B cell (primary cell): Measurements from ENCODE around the gene TNRC6C. TPM values are rescaled to one million over a fixed set of nuclear protein-coding genes. Genes with fewer than 3 reads are reported as not detected.

Experiments used
- ATAC-seq: fragments of 200-7000 bp; cut with Tn5 transposase; one replicate; pipeline ENCODE4 v1.10.0; 2021; ENCODE audit warnings: low read depth, mild to moderate bottlenecking, moderate number of reproducible peaks, moderate library complexity
- CTCF ChIA-PET: fragments of 350-600 bp; sonication (Branson Sonifier 250); formaldehyde crosslinking; loops from one replicate; lab custom pipeline; 2021; ENCODE audit warnings: antibody characterized with exemption, inconsistent platforms; lab: Charles Lee
- POLR2A ChIA-PET: fragments of 350-600 bp; sonication (Branson Sonifier 250); formaldehyde crosslinking; loops from one replicate; lab custom pipeline; 2021; ENCODE audit warnings: antibody characterized with exemption; lab: Charles Lee
- DNase-seq: peaks from one replicate; pipeline ENCODE4 v3.0.0; 2013
- H2AFZ ChIP-seq: 2 replicates; pipeline ENCODE4 v1.6.1; 2012; ENCODE audit warnings: mild to moderate bottlenecking, low read depth, low read length; ENCODE audit not compliant: insufficient read depth, poor library complexity, severe bottlenecking
- H3K27ac ChIP-seq, 2 donors: 1 replicate in 1 of 2; 2 replicates in 1 of 2; pipeline ENCODE4 v1.5.1; 2012 to 2013; ENCODE audit warnings: low read length in 2 of 2, mild to moderate bottlenecking in 2 of 2, moderate library complexity in 1 of 2
- H3K27me3 ChIP-seq, 4 experiments: fragments of 200-600 bp in 1 of 4; sonication (generic) in 1 of 4; replicated peaks in 1 of 4; 1 replicate in 2 of 4; 2 replicates in 2 of 4; pipeline versions ENCODE4 v1.6.1 to v1.7.0; 2013 to 2016; ENCODE audit warnings: low read length in 3 of 4, mild to moderate bottlenecking in 2 of 4, mixed read lengths in 1 of 4, moderate library complexity in 1 of 4; ENCODE audit not compliant: insufficient read depth in 4 of 4, control insufficient read depth in 3 of 4; ENCODE audit errors: control extremely low read depth in 1 of 4
- H3K36me3 ChIP-seq, 2 experiments: replicated peaks in 1 of 2; 1 replicate in 1 of 2; 2 replicates in 1 of 2; pipeline versions ENCODE4 v1.6.1 to v1.7.1; 2013; ENCODE audit warnings: low read length in 1 of 2; ENCODE audit not compliant: insufficient read depth in 2 of 2, control insufficient read depth in 1 of 2; ENCODE audit errors: control extremely low read depth in 1 of 2, extremely low read depth in 1 of 2
- H3K4me1 ChIP-seq, 2 donors: fragments of 200-600 bp in 1 of 2; sonication (generic) in 1 of 2; 1 replicate in 1 of 2; 2 replicates in 1 of 2; pipeline versions ENCODE4 v1.5.1 to v1.6.1; 2013 to 2017; ENCODE audit warnings: low read length in 2 of 2; ENCODE audit not compliant: control insufficient read depth in 2 of 2, insufficient read depth in 2 of 2
- H3K4me2 ChIP-seq: replicated peaks from 2 replicates; pipeline ENCODE3; 2012; ENCODE audit warnings: mild to moderate bottlenecking, low read depth, low read length; ENCODE audit not compliant: poor library complexity, severe bottlenecking
- H3K4me3 ChIP-seq, 5 experiments: fragments of 200-600 bp in 1 of 5; sonication (generic) in 1 of 5; 1 replicate in 3 of 5; 2 replicates in 2 of 5; pipeline versions ENCODE4 v1.5.1 to v1.7.0; 2011 to 2016; ENCODE audit warnings: low read length in 4 of 5, mild to moderate bottlenecking in 4 of 5, low read depth in 2 of 5, control low read depth in 1 of 5, moderate library complexity in 1 of 5; ENCODE audit not compliant: insufficient read depth in 1 of 5; ENCODE audit errors: control extremely low read depth in 1 of 5, extremely low read depth in 1 of 5
- H3K79me2 ChIP-seq: fragments of 200-600 bp; sonication (generic); one replicate; pipeline ENCODE4 v1.6.0; 2016; ENCODE audit warnings: low read length; ENCODE audit not compliant: control insufficient read depth, insufficient read depth
- H3K9ac ChIP-seq: fragments of 200-600 bp; sonication (generic); 2 replicates; pipeline ENCODE4 v1.6.1; 2017; ENCODE audit warnings: mild to moderate bottlenecking, low read length, moderate library complexity
- H3K9me3 ChIP-seq, 3 donors: one replicate each; pipeline versions ENCODE4 v1.6.1 to v1.7.1; 2013; ENCODE audit warnings: low read length in 2 of 3; ENCODE audit not compliant: control insufficient read depth in 2 of 3, insufficient read depth in 1 of 3; ENCODE audit errors: control extremely low read depth in 1 of 3
- H4K20me1 ChIP-seq: 2 replicates; pipeline ENCODE4 v1.6.0; 2012; ENCODE audit warnings: mild to moderate bottlenecking, low read length; ENCODE audit not compliant: insufficient read depth, control insufficient read depth, poor library complexity, severe bottlenecking
- H3K27ac Mint-ChIP-seq: one replicate; pipeline ENCODE4 v1.8.0; 2021; ENCODE audit warnings: mixed read lengths
- H3K27me3 Mint-ChIP-seq: one replicate; pipeline ENCODE4 v1.8.0; 2021; ENCODE audit warnings: mixed read lengths
- H3K4me1 Mint-ChIP-seq: one replicate; pipeline ENCODE4 v1.8.0; 2021; ENCODE audit warnings: mixed read lengths
- H3K4me3 Mint-ChIP-seq: one replicate; pipeline ENCODE4 v1.8.0; 2021; ENCODE audit warnings: mixed read lengths
- H3K9me3 Mint-ChIP-seq: one replicate; pipeline ENCODE4 v1.8.0; 2022; ENCODE audit warnings: mixed read lengths; ENCODE audit not compliant: insufficient read depth
- CTCF ChIP-seq: fragments of 200-600 bp; IDR thresholded peaks from one replicate; pipeline ENCODE4 v1.8.0; 2022; ENCODE audit warnings: antibody characterized with exemption, mild to moderate bottlenecking
- EZH2 ChIP-seq: IDR thresholded peaks from 2 replicates; pipeline ENCODE4 v1.6.1; 2012; ENCODE audit warnings: borderline replicate concordance, low read depth, mild to moderate bottlenecking, moderate library complexity, low read length; ENCODE audit not compliant: insufficient read depth, poor library complexity, severe bottlenecking
- WGBS: methylation state at CpG from one replicate; pipeline ENCODE4 v1.1.5; 2013; ENCODE audit warnings: missing lambda C conversion rate; ENCODE audit not compliant: insufficient coverage; 5-methylcytosine and 5-hydroxymethylcytosine counted together
- intact Hi-C: fragments of 100-400 bp; cut with micrococcal nuclease; formaldehyde crosslinking; loops from one replicate; pipeline ENCODE4 v1.10.0; 2022
- polyA plus RNA-seq: library from polyadenylated mRNA; depleted of rRNA; stranded (reverse); fragments of >200 nt; gene quantifications from 2 replicates; pipeline ENCODE4 v1.2.3, GENCODE V29; 2012
- total RNA-seq, 2 donors: library from RNA; stranded (reverse); fragments of 120-200 nt in 1 of 2; gene quantifications; 1 replicate in 1 of 2; 2 replicates in 1 of 2; pipeline versions ENCODE4 v1.2.3 to v1.2.4, GENCODE V29; 2013 to 2022

Gene TNRC6C
- total and polyA plus RNA-seq, 2 donors (not counting 1 experiment from before 2014, with no cell fraction given) = 3.9 to 63.8 TPM

- Histone ChIP-seq H3K9me3 (no peaks in the 10 kb centered on the region), H2AFZ (no peak overlapping the region), H3K4me1 (no peaks in the 10 kb centered on the region), H3K79me2 (peaks cover 54% of the 10 kb centered on the region), H3K27me3 (no peaks in the 10 kb centered on the region), H4K20me1 (peaks cover 77% of the 10 kb centered on the region), H3K9ac (no peak overlapping the region), H3K4me2 (no peak overlapping the region), H3K36me3 (peaks cover 0 to 3% of the 10 kb centered on the region in 2 experiments), H3K27ac (no peak overlapping the region), H3K4me3 (no peak overlapping the region)
- H3K27me3 Mint-ChIP-seq = no peaks in the 10 kb centered on the region
- ChIA-PET POLR2A (no interaction called here), CTCF (interaction anchor here (2.0 kb wide), 1 partner anchor 18 kb away, joined by 5 read pairs; no protein-coding TSS in a partner anchor)
- 75% methylated on average over 4 of the region's 6 CpGs for WGBS
- DNase-seq = no peak
- no peaks in the 10 kb centered on the region for H3K9me3 Mint-ChIP-seq
- intact Hi-C loops = no loop called here
- no peak overlapping the region for H3K27ac Mint-ChIP-seq
- no peak for ATAC-seq
- TF ChIP-seq EZH2 (no peak), CTCF (no peak)
- peaks cover 23% of the 10 kb centered on the region for H3K4me1 Mint-ChIP-seq
- H3K4me3 Mint-ChIP-seq = no peak overlapping the region
Measured at GRCh38 chr17:77995146-77995852, 36.8 kb downstream of the TNRC6C start.

- Histone ChIP-seq H4K20me1 (peaks cover 77% of the 10 kb centered on the region), H3K4me2 (no peak overlapping the region), H3K36me3 (peaks cover 0 to 3% of the 10 kb centered on the region in 2 experiments), H3K27me3 (no peaks in the 10 kb centered on the region), H3K4me3 (no peak overlapping the region), H3K9me3 (no peaks in the 10 kb centered on the region), H3K4me1 (no peaks in the 10 kb centered on the region), H3K79me2 (peaks cover 57% of the 10 kb centered on the region), H3K27ac (no peak overlapping the region), H2AFZ (no peak overlapping the region), H3K9ac (no peak overlapping the region)
- TF ChIP-seq EZH2 (no peak), CTCF (no peak)
- DNase-seq (no peak), ATAC-seq (no peak)
- intact Hi-C loops = no loop called here
- Mint-ChIP-seq H3K4me1 (peaks cover 22% of the 10 kb centered on the region), H3K27ac (no peak overlapping the region), H3K27me3 (no peaks in the 10 kb centered on the region), H3K4me3 (no peak overlapping the region), H3K9me3 (no peaks in the 10 kb centered on the region)
- ChIA-PET POLR2A (no interaction called here), CTCF (interaction anchor here (3.6 kb wide), 1 partner anchor 17 kb away, joined by 10 read pairs; no protein-coding TSS in a partner anchor)
- WGBS = 86% methylated on average over 3 of the region's 3 CpGs
Measured at GRCh38 chr17:77996256-77996655, 37.8 kb downstream of the TNRC6C start.
